Smooth muscle cell (in vitro differentiated cells): ENCODE results near the gene ARHGAP12. TPM values are rescaled to one million over a fixed set of nuclear protein-coding genes. Genes with fewer than 3 reads are reported as not detected.

ENCODE experiments used
- DNase-seq: peaks from one replicate; lab custom pipeline; 2025; ENCODE audit not compliant: unreplicated experiment; lab: John Stamatoyannopoulos, UW
- H2AFZ ChIP-seq: fragments of 200-600 bp; sonication (generic); 2 replicates; pipeline ENCODE4 v1.6.0; 2016; ENCODE audit warnings: antibody characterized with exemption, low read depth, mild to moderate bottlenecking
- H3F3A ChIP-seq: fragments of 200-600 bp; sonication (generic); 2 replicates; pipeline ENCODE4 v1.6.0; 2017; ENCODE audit warnings: antibody characterized with exemption, low read depth
- H3K27ac ChIP-seq: fragments of 200-600 bp; sonication (generic); 2 replicates; pipeline ENCODE4 v1.5.1; 2016; ENCODE audit warnings: low read depth, mild to moderate bottlenecking
- H3K27me3 ChIP-seq: fragments of 200-600 bp; sonication (generic); 2 replicates; pipeline ENCODE4 v1.6.1; 2016; ENCODE audit warnings: low read depth, mild to moderate bottlenecking
- H3K36me3 ChIP-seq: fragments of 200-600 bp; sonication (generic); 2 replicates; pipeline ENCODE4 v1.5.1; 2016; ENCODE audit warnings: low read depth
- H3K4me1 ChIP-seq: fragments of 200-600 bp; sonication (generic); 2 replicates; pipeline ENCODE4 v1.5.1; 2016; ENCODE audit warnings: low read depth
- H3K4me2 ChIP-seq: fragments of 200-600 bp; sonication (generic); 2 replicates; pipeline ENCODE4 v1.6.0; 2016; ENCODE audit warnings: mild to moderate bottlenecking
- H3K4me3 ChIP-seq: fragments of 200-600 bp; sonication (generic); 2 replicates; pipeline ENCODE4 v1.5.1; 2016; ENCODE audit warnings: mild to moderate bottlenecking
- H3K79me2 ChIP-seq: fragments of 200-600 bp; sonication (generic); 2 replicates; pipeline ENCODE4 v1.6.0; 2016; ENCODE audit warnings: low read depth, mild to moderate bottlenecking
- H3K9ac ChIP-seq: fragments of 200-600 bp; sonication (generic); 2 replicates; pipeline ENCODE4 v1.6.0; 2016; ENCODE audit warnings: low read depth
- H3K9me3 ChIP-seq: fragments of 200-600 bp; sonication (generic); replicated peaks from 2 replicates; pipeline ENCODE4 v1.5.1; 2016; ENCODE audit warnings: low read depth
- H4K20me1 ChIP-seq: fragments of 200-600 bp; sonication (generic); 2 replicates; pipeline ENCODE4 v1.6.0; 2016; ENCODE audit warnings: low read depth
- CTCF ChIP-seq: fragments of 200-600 bp; sonication (generic); IDR thresholded peaks from 2 replicates; pipeline ENCODE4 v1.5.1; 2017; ENCODE audit warnings: borderline replicate concordance, mild to moderate bottlenecking, antibody characterized with exemption; ENCODE audit not compliant: insufficient read depth, poor library complexity, severe bottlenecking
- WGBS: methylation state at CpG from one replicate; pipeline ENCODE4 v1.1.7; 2016; ENCODE audit warnings: low lambda C conversion rate; 5-methylcytosine and 5-hydroxymethylcytosine counted together
- polyA plus RNA-seq: library from polyadenylated mRNA; unstranded; fragments of >200 nt; fragmentation: Nextera tagmentation; extraction: Ambion mirVana; gene quantifications from 2 replicates; pipeline ENCODE4 v1.2.1, GENCODE V29; 2016
- total RNA-seq: library from RNA; depleted of rRNA; stranded (reverse); fragments of >200 nt; gene quantifications from 2 replicates; pipeline ENCODE4 v1.2.3, GENCODE V29; 2014

ARHGAP12 gene
- total and polyA plus RNA-seq, 2 experiments from 2014 or later, result 14.5 to 46.2 TPM

DNA sequence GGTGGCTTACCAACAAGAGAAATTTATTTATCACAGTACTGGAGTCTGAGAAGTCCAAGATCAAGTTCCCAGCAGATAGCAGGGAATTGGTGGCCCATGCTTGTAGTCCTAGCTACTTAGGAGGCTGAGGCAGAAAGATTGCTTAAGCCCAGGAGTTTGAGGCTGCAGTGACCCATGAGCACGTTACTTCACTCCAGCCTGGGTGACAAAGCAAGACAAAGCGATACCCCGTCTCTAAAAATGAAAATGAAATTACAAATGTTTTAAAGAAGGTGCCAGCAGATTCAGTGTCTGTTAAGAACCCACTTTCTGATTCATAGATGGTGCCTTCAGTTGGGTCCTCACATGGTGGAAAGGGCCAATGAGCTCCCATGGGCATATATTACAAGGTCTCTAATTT is 20.6 kb upstream of the ARHGAP12 start:
- no peaks in the 10 kb centered on the region for H3K79me2 ChIP-seq
- no peak overlapping the region for H2AFZ ChIP-seq
- DNase-seq, result no peak
- H3K9ac ChIP-seq, result no peak overlapping the region
- no peaks in the 10 kb centered on the region for H3K9me3 ChIP-seq
- no peaks in the 10 kb centered on the region for H3K27me3 ChIP-seq
- H3K4me2 ChIP-seq, result no peak overlapping the region
- 94% methylated on average over 3 of the region's 3 CpGs for WGBS
- TF ChIP-seq CTCF, result no peak
- no peaks in the 10 kb centered on the region for H4K20me1 ChIP-seq
- peaks cover 8% of the 10 kb centered on the region for H3F3A ChIP-seq
- H3K4me1 ChIP-seq, result peaks cover 8% of the 10 kb centered on the region
- H3K36me3 ChIP-seq, result no peaks in the 10 kb centered on the region
- H3K4me3 ChIP-seq, result no peak overlapping the region
- no peak overlapping the region for H3K27ac ChIP-seq

GRCh38 chr10:31948021-31948420 is 19.4 kb upstream of the ARHGAP12 start:
- H3K79me2 ChIP-seq, result no peaks in the 10 kb centered on the region
- H3K36me3 ChIP-seq, result no peaks in the 10 kb centered on the region
- H3K27ac ChIP-seq, result peak overlapping the region; percentile 88
- no peaks in the 10 kb centered on the region for H4K20me1 ChIP-seq
- no peak for TF ChIP-seq CTCF
- no peak overlapping the region for H3K4me3 ChIP-seq
- WGBS, result 90% methylated on average over 7 of the region's 7 CpGs
- H3K27me3 ChIP-seq, result no peaks in the 10 kb centered on the region
- peaks cover 8% of the 10 kb centered on the region for H3K4me1 ChIP-seq
- H2AFZ ChIP-seq, result peak overlapping the region; percentile 28
- H3K9me3 ChIP-seq, result no peaks in the 10 kb centered on the region
- DNase-seq, result no peak
- H3F3A ChIP-seq, result peaks cover 8% of the 10 kb centered on the region
- H3K4me2 ChIP-seq, result peak overlapping the region; percentile 68
- peak overlapping the region; percentile 58 for H3K9ac ChIP-seq

- no peaks in the 10 kb centered on the region for H4K20me1 ChIP-seq
- no peak for DNase-seq
- H3K27ac ChIP-seq, result peak overlapping the region; percentile 88
- peak overlapping the region; percentile 68 for H3K4me2 ChIP-seq
- WGBS, result 52% methylated on average over 7 of the region's 7 CpGs
- peaks cover 8% of the 10 kb centered on the region for H3F3A ChIP-seq
- H3K4me1 ChIP-seq, result peaks cover 8% of the 10 kb centered on the region
- H3K9me3 ChIP-seq, result no peaks in the 10 kb centered on the region
- H3K9ac ChIP-seq, result peak overlapping the region; percentile 15
- TF ChIP-seq CTCF, result peak; percentile 30
- peak overlapping the region; percentile 11 for H3K4me3 ChIP-seq
- no peaks in the 10 kb centered on the region for H3K36me3 ChIP-seq
- no peaks in the 10 kb centered on the region for H3K27me3 ChIP-seq
- no peaks in the 10 kb centered on the region for H3K79me2 ChIP-seq
- peak overlapping the region; percentile 28 for H2AFZ ChIP-seq
These were observed 18.7 kb upstream of the ARHGAP12 start for GRCh38 chr10:31947144-31947926.

- H2AFZ ChIP-seq, result no peak overlapping the region
- peaks cover 12% of the 10 kb centered on the region for H3F3A ChIP-seq
- no peak overlapping the region for H3K9ac ChIP-seq
- H3K27ac ChIP-seq, result peak overlapping the region; percentile 50
- no peaks in the 10 kb centered on the region for H3K27me3 ChIP-seq
- no peaks in the 10 kb centered on the region for H3K36me3 ChIP-seq
- H3K9me3 ChIP-seq, result no peaks in the 10 kb centered on the region
- TF ChIP-seq CTCF, result no peak
- no peaks in the 10 kb centered on the region for H4K20me1 ChIP-seq
- H3K4me3 ChIP-seq, result no peak overlapping the region
- H3K79me2 ChIP-seq, result no peaks in the 10 kb centered on the region
- H3K4me1 ChIP-seq, result peaks cover 11% of the 10 kb centered on the region
- H3K4me2 ChIP-seq, result no peak overlapping the region
- WGBS, result 92% methylated on average over 1 of the region's 1 CpG
- no peak for DNase-seq
These were observed 16.8 kb upstream of the ARHGAP12 start for GRCh38 chr10:31945392-31945791.
